HEK293 (cell line): Measurements from ENCODE around the gene TCERG1L.

Source experiments
- CTCF ChIA-PET: fragments of 350-600 bp; formaldehyde crosslinking; extraction: SDS; loops from one replicate; lab custom pipeline; 2021; ENCODE audit warnings: antibody characterized with exemption; lab: Yijun Ruan, JAX
- POLR2A ChIA-PET: fragments of 300-600 bp; formaldehyde crosslinking; extraction: SDS; loops from one replicate; lab custom pipeline; 2020; ENCODE audit warnings: antibody characterized with exemption, inconsistent platforms; lab: Yijun Ruan, JAX
- H3K27ac ChIP-seq: fragments of 200-500 bp; sonication (Bioruptor generic); 2 replicates; pipeline ENCODE4 v1.5.1; 2014; ENCODE audit warnings: low read depth, low read length, control low read depth, inconsistent platforms; ENCODE audit errors: extremely low read depth
- H3K36me3 ChIP-seq, 2 experiments: fragments of 200-500 bp in 1 of 2; sonication (Bioruptor generic) in 1 of 2; 1 replicate in 1 of 2; 2 replicates in 1 of 2; pipeline ENCODE4 v1.5.1; 2014 to 2017; ENCODE audit warnings: inconsistent platforms in 2 of 2, low read length in 2 of 2; ENCODE audit not compliant: control insufficient read depth in 2 of 2, insufficient read depth in 1 of 2
- H3K4me1 ChIP-seq: fragments of 200-500 bp; sonication (Bioruptor generic); 2 replicates; pipeline ENCODE4 v1.5.1; 2014; ENCODE audit warnings: mild to moderate bottlenecking, low read length, inconsistent platforms; ENCODE audit not compliant: control insufficient read depth, insufficient read depth
- H3K4me3 ChIP-seq: 2 replicates; pipeline ENCODE4 v1.5.1; 2011; ENCODE audit warnings: low read depth, mild to moderate bottlenecking, control low read depth, low read length, moderate library complexity
- H3K9me3 ChIP-seq: fragments of 200-500 bp; sonication (Bioruptor generic); 2 replicates; pipeline ENCODE4 v1.5.1; 2014; ENCODE audit warnings: low read depth, low read length, inconsistent platforms; ENCODE audit not compliant: control insufficient read depth, insufficient read depth
- AEBP2 ChIP-seq: fragments of 450-650 bp; formaldehyde crosslinking; IDR thresholded peaks from 2 replicates; pipeline ENCODE4 v1.5.1; 2016; ENCODE audit warnings: missing biosample characterization, missing genetic modification characterization, borderline replicate concordance
- BCL6B ChIP-seq: fragments of 450-650 bp; formaldehyde crosslinking; IDR thresholded peaks from 2 replicates; pipeline ENCODE4 v1.5.1; 2017; ENCODE audit warnings: missing biosample characterization, missing genetic modification characterization
- HOXD13 ChIP-seq: sonication (generic); formaldehyde crosslinking; IDR thresholded peaks from 2 replicates; pipeline ENCODE4 v1.8.0; 2022; ENCODE audit warnings: missing genetic modification reagents, borderline replicate concordance
- PRDM10 ChIP-seq: fragments of 450-650 bp; formaldehyde crosslinking; IDR thresholded peaks from 2 replicates; pipeline ENCODE4 v1.5.1; 2016; ENCODE audit warnings: missing biosample characterization, missing genetic modification characterization
- PRDM4 ChIP-seq: fragments of 450-650 bp; formaldehyde crosslinking; IDR thresholded peaks from 2 replicates; pipeline ENCODE4 v1.5.1; 2017; ENCODE audit warnings: missing biosample characterization, missing genetic modification characterization
- ZBTB21 ChIP-seq: fragments of 450-650 bp; formaldehyde crosslinking; IDR thresholded peaks from 2 replicates; pipeline ENCODE4 v1.5.1; 2017; ENCODE audit warnings: missing biosample characterization, missing genetic modification characterization
- ZBTB48 ChIP-seq: fragments of 450-650 bp; formaldehyde crosslinking; IDR thresholded peaks from 2 replicates; pipeline ENCODE4 v1.5.1; 2016; ENCODE audit warnings: missing biosample characterization, missing genetic modification characterization
- ZBTB49 ChIP-seq: fragments of 450-650 bp; formaldehyde crosslinking; IDR thresholded peaks from 2 replicates; pipeline ENCODE4 v1.5.1; 2016; ENCODE audit warnings: missing biosample characterization, missing genetic modification characterization, low read depth
- ZNF10 ChIP-seq: fragments of 450-650 bp; formaldehyde crosslinking; IDR thresholded peaks from 2 replicates; pipeline ENCODE4 v1.5.1; 2017; ENCODE audit warnings: missing biosample characterization, missing genetic modification characterization
- ZNF112 ChIP-seq: fragments of 450-650 bp; formaldehyde crosslinking; IDR thresholded peaks from 2 replicates; pipeline ENCODE4 v1.5.0; 2017; ENCODE audit warnings: missing biosample characterization, missing genetic modification characterization
- ZNF133 ChIP-seq: fragments of 450-650 bp; formaldehyde crosslinking; IDR thresholded peaks from 2 replicates; pipeline ENCODE4 v1.5.1; 2016; ENCODE audit warnings: missing biosample characterization, missing genetic modification characterization
- ZNF175 ChIP-seq: fragments of 450-650 bp; formaldehyde crosslinking; IDR thresholded peaks from 2 replicates; pipeline ENCODE4 v1.5.1; 2016; ENCODE audit warnings: missing biosample characterization, missing genetic modification characterization
- ZNF184 ChIP-seq: fragments of 450-650 bp; IDR thresholded peaks from 2 replicates; pipeline ENCODE4 v1.5.1; 2018; ENCODE audit warnings: missing biosample characterization, mild to moderate bottlenecking, missing genetic modification characterization
- ZNF239 ChIP-seq: fragments of 450-650 bp; formaldehyde crosslinking; IDR thresholded peaks from 2 replicates; pipeline ENCODE4 v1.5.1; 2016; ENCODE audit warnings: missing biosample characterization, missing genetic modification characterization
- ZNF362 ChIP-seq: fragments of 450-650 bp; formaldehyde crosslinking; IDR thresholded peaks from 2 replicates; pipeline ENCODE4 v1.5.1; 2016; ENCODE audit warnings: missing biosample characterization, missing genetic modification characterization
- ZNF513 ChIP-seq: fragments of 450-650 bp; IDR thresholded peaks from 2 replicates; pipeline ENCODE4 v1.5.1; 2018; ENCODE audit warnings: missing biosample characterization, missing genetic modification characterization
- ZNF548 ChIP-seq: fragments of 450-650 bp; formaldehyde crosslinking; IDR thresholded peaks from 2 replicates; pipeline ENCODE4 v1.5.1; 2016; ENCODE audit warnings: missing biosample characterization, missing genetic modification characterization
- ZNF558 ChIP-seq: fragments of 450-650 bp; formaldehyde crosslinking; IDR thresholded peaks from 2 replicates; pipeline ENCODE4 v1.5.1; 2016; ENCODE audit warnings: missing biosample characterization, missing genetic modification characterization
- ZNF677 ChIP-seq: fragments of 450-650 bp; IDR thresholded peaks from 2 replicates; pipeline ENCODE4 v1.5.0; 2018; ENCODE audit warnings: missing biosample characterization, mild to moderate bottlenecking, missing genetic modification characterization, moderate library complexity
- ZNF791 ChIP-seq: fragments of 450-650 bp; formaldehyde crosslinking; IDR thresholded peaks from 2 replicates; pipeline ENCODE4 v1.5.1; 2016; ENCODE audit warnings: missing biosample characterization, missing genetic modification characterization

TCERG1L gene

GRCh38 chr10:131252567-131253276, 58.8 kb downstream of the TCERG1L start:
- Histone ChIP-seq H3K36me3 (no peaks in the 10 kb centered on the region), H3K4me1 (no peaks in the 10 kb centered on the region), H3K4me3 (no peak overlapping the region), H3K9me3 (no peaks in the 10 kb centered on the region), H3K27ac (no peak overlapping the region)
- TF ChIP-seq PRDM4 (tag by site-specific recombination) (no peak), AEBP2 (tag by site-specific recombination) (no peak), BCL6B (tag by site-specific recombination) (no peak), ZBTB49 (tag by site-specific recombination) (no peak), ZBTB21 (tag by site-specific recombination) (no peak), ZNF513 (tag by site-specific recombination) (no peak), ZNF677 (tag by site-specific recombination) (no peak), ZNF133 (no peak), ZNF239 (tag by site-specific recombination) (no peak)
- CTCF ChIA-PET: no interaction called here
- POLR2A ChIA-PET: no interaction called here

GRCh38 chr10:131251146-131251541, 60.4 kb downstream of the TCERG1L start:
- ChIA-PET POLR2A (no interaction called here), CTCF (interaction anchor here (1.1 kb wide), 1 partner anchor 17 kb away, joined by 3 read pairs; no protein-coding TSS in a partner anchor)
- no peak for TF ChIP-seq ZNF791 (tag by site-specific recombination)
- no peak for TF ChIP-seq ZBTB48
- TF ChIP-seq ZNF175 (tag by site-specific recombination): no peak
- TF ChIP-seq ZNF112 (tag by site-specific recombination): no peak
- TF ChIP-seq ZNF558 (tag by site-specific recombination): no peak
- no peak for TF ChIP-seq HOXD13 (CRISPR knock-in tag)
- TF ChIP-seq ZNF184 (tag by site-specific recombination): no peak
- TF ChIP-seq PRDM10 (tag by site-specific recombination): no peak
- TF ChIP-seq ZNF548 (tag by site-specific recombination): no peak
- no peak for TF ChIP-seq ZNF10 (tag by site-specific recombination)
- TF ChIP-seq ZNF362 (tag by site-specific recombination): no peak

More at GRCh38 chr10:131251146-131251541, 60.4 kb downstream of the TCERG1L start:
- Histone ChIP-seq H3K27ac (no peak overlapping the region), H3K9me3 (no peaks in the 10 kb centered on the region), H3K4me3 (no peak overlapping the region), H3K4me1 (no peaks in the 10 kb centered on the region), H3K36me3 (no peaks in the 10 kb centered on the region)
